Measurements from ENCODE around the gene TFPI2.

TFPI2 gene

DNA sequence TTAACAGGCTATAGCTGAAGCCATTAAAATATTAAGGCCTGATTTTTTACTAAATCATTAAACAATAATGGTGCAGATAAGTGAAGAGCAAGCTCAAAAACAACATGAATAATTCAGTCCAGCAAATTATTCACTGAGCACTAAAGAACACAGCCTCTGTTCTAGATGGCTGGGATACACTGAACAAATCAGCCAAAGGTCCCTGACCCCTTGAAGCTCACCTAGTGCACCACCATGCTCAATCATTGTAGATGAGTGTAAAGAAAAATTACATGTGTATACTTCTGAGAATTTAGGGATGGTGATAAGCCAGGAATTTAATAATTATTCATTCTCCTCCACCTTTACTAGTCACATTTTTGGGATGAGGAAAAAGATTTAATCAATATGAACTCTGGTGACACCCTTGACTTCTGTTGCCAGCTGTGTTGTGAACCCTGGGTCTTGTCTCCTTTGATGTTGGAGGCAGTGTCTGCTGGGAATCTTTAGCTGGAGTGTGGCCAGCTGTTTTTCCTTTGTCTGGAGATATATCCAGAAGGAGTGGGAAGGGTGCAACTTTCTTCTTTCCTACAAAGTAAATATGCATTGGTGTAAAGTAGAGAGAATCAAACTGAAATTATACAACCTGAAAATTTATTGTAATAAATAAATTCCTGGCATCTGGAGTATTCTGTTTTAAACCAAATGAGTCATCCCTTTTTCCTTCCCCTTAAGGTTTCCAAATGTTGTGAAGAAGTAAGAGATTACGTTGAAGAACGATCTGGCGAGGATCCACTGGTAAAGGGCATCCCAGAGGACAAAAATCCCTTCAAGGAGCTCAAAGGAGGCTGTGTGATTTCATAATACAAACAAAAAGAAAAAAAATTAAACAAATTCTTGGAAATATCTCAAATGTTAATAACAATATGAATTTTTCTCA is 19.8 kb upstream of the TFPI2 start:
- no peak for DNase-seq (ENCODE audit: low read depth)

DNA sequence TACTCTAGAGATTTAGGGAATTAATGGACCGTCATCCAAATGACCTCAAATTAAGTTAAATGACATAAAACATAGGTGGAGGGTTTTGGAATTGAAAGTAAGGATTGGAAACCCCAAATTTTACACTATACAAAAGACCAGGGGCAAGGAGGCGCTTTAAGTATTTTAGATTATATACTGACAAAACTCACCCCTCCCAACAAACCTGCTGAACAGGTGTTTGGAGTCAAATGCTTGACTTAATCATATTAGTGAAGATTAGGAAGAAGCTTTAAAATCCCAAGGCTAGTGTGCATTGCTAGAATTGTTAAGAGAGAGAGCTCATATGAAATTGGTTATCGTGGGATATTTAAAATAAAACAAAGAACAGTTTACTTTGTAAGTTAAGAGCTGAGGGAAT is 15.7 kb upstream of the TFPI2 start, which contains the start of gene GNGT1:
TSS of gene GNGT1 (plus strand) at position 301 of the 400 bp plus-strand sequence. CDS start 180 bp downstream, outside the sequence.
- no peak for DNase-seq (ENCODE audit: low read depth)

DNA sequence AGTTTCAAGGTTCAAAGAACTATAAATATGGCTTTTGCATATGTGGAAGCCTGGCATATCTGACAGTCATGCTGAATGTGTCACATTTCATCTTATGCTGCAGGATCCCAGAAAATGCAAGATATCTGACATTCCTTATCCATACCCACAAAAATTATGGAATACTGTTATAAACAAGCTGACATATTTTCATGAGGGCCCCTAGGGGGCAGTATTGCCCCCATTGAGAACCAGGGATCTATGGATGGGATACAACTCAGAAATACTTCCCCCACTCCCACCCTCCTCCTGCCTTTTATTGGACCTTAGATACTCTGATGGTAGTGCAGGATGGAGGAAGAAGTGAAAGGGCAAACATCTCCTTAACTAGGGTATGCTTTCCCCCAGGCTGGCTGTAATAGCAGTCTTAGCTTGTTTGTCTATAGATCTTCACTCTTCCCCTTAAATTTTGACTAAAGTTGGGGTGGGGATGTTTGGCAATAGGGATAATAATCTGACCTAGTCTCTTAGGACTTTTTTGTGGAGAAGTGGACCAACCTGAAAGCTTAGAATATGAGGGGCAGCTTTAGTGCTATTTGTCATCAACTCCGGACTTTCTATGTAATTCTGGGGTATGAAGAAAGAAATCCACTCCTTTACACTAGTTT is 12.3 kb upstream of the TFPI2 start:
- DNase-seq (ENCODE audit: low read depth) = no peak

DNA sequence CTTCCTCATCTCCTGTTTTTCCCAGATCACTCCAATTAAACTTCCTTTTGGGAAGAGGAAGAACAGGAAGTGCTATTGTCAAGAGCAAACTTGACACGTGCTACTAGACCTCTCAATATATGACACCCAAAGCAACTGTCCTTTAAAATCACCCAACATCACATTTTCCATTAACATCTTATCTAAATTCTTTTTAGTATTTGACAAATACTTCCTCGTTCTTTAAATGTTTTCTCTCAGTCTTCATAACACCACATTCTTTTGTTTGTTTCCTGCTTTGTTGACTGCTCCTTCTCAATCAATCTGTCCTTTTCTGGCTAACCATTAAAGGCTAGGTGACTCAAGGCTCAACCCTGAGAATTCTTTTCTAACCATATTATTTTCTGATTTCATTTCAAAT is 7.1 kb upstream of the TFPI2 start:
- no peak for DNase-seq (ENCODE audit: low read depth)

DNA sequence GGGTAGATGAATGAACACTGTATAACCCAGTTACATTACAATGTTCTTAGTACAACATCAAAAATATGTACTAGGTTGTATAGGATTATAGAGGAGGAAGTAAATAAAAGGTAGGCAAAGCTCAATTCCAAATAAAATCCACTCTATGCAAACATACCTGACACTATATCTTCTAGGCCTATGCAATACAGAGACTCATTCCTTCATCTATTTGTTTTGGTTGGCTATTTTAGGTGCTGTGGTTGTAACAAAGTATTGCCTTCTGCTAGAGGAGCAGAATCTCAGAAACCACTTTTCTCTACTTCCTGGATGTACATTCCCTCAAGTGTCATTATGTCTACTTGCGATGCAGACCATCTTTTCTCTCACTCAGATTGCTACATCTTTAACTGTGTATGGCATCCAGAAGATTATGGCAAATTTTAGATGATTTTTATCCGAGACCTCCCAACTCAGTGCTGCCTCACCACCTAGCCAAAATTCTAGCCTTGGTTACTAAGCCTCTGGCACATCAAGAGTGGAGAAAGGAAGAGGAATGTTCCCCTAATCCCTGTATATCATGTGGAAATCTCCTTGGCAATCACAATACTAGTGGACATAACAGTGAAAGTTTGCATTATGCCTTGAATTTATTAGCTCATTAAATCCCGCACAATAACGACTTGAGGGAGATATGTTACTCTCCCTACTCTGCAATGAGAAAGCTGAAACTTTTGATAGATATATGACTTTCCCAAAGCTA is 5.5 kb upstream of the TFPI2 start:
- no peak for DNase-seq (ENCODE audit: low read depth)

DNA sequence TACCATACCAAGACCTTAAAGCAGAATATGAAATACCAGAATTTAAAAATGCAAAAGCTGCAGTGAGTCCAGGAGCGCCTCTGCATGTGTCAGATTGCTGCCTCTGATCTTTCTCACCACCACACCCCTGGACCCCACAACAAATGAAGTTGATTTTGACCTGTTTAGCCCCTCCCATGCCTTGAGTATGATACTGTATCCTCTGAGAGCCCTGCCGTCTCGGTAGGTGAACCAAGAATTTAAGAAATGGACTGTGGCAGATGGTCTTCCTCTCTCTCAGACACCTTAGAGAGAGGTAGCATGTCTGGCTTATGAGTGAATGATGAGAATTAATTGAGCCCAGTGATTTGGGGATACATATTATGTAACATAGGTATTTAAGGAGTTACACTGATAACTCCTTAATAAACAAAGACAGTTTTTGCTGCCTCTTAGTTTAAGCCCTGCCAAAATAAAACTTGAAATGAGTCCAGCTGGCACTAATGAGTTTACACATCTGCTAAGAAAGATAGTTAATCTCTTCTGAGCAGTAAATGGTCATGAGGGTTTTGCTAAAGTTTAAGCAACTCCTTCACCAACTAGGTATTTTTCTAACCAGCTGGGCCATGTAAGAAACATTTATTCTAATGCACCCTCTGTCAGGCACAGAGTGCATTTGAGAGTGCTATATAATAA is 4.5 kb upstream of the TFPI2 start:
- no peak for DNase-seq (ENCODE audit: low read depth)

DNA sequence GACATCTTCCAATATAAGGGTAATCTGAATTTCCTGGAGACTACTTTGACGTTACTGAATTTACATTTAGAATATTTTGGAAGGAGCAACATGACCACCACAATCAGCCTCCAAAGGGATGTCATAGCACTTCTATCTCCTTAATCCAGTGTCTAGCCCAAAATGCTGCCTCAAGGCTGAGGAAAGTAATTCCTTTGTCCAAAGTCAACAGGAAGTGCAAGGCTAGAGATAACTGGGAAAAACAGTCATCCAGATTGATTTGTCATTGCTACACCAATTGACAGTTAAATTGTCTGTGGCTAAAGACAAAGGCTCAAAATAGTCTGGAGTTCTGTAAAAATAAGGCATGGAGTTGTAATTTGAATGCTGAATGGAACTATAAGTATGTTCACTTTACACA is 3.9 kb upstream of the TFPI2 start:
- DNase-seq (ENCODE audit: low read depth) = no peak

DNA sequence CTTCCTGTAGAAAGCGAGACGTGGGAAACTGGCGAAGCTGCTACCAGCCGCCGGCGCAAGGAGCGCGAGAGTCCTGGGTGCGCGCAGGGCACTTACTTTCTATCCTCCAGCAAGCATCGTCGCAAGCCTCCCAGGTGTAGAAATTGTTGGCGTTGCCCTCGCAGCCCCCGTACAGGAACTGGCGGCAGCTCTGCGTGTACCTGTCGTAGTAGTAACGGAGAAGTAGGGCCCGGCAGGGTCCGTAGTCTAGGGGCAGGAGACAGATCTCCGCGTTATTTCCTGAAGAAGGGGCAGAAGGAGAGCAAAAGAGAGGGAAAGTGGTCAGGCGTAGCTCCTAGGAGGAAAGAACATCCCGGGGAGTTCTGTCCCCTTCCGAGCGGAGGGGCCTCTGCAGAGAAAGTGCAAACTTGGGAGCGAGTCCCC is 501 bp downstream of the TFPI2 start:
- no peak for DNase-seq (ENCODE audit: low read depth)

DNA sequence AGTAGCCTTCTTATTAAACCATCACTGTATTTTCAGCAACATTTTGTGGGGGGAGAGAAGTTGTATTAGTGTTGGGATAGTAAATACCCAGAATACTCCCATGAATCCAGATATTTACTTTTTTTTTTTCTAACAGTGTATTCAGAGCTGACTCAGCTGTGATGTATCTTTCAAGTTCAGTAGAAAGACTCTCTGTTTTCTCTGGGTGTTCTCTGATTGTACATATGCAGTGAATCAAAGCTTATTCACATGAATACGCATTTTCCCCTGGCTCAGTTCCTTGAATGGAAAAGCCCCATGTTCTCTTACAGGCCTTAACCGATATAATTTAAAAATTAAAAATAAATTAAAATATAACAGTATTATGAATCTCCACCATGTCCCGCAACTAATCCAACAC is 1.3 kb downstream of the TFPI2 start:
- no peak for DNase-seq (ENCODE audit: low read depth)

DNA sequence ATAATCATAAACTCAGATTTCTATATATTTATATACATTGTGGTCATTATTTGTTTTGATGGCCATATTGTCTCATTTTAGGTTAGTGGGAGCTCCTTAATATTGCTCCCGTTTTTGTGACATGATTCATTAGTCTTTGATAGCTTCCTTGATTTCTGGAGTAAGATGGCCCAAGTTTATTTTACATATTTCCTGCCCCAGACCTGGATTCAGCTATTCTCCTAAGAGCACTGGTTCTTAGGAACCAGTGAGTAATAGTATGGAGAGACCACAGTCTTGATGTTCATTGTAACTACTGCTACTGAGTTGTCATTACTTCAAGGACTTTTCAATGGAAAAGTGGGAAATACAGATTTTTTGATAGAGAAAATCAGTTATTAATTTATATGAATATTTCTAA is 6.0 kb downstream of the TFPI2 start:
- no peak for DNase-seq (ENCODE audit: low read depth)

DNA sequence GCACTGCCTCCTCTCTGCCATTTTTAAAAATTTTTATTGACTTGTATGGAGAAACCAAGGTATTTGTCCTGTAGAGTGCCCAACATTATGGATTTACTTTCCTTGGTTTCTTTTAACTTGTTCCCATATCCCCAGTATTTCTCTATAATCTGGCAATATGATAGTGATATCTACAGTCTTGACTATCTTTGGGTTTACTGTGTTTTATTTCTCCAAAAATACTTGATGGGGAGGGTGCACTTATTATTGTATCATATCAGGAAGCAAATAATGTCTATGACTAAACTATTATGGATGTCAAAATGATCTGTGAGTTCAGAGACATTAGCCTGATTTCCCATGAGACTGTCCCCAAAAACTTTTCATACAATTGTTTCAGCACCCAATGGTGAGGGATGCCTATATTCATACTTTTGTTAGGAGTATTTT is 6.6 kb downstream of the TFPI2 start:
- DNase-seq (ENCODE audit: low read depth) = no peak

DNA sequence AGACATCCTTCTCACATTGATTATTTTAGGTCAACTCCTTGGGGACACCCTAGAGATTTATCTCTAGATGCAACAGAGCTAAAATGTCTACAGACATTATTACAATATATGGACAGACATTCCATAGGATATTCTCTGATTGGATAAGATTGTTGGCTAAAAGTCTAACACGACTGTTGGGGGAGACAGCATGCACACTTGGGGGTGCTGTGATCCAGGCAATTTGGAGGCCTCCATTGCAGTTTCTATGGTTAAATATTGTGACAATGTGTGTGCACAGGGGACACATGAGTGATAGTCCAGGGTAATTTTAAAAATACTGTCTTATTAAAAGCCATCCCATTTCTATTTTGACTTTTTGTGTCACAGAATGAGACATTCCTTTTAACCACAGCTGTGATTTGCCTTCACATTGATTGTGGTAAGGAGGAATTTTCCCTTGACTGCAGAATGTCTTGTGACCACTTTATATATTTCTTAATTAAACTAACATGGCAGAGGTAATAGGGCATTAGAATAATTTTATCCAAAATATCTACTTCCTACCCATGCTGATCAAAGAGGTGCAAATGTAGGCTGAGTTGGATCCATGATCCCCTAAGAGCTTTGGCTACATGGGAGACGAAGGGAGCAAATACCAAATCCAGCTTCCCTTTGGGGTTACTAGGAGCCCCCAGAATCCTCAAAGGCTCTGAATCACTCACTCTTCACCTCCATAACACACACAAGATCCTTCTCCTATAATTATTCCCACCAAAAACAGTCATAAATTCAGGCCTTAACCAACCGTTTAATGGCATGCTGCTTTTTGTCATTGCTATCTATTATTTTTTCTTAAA is 7.3 kb downstream of the TFPI2 start:
- no peak for DNase-seq (ENCODE audit: low read depth)

DNA sequence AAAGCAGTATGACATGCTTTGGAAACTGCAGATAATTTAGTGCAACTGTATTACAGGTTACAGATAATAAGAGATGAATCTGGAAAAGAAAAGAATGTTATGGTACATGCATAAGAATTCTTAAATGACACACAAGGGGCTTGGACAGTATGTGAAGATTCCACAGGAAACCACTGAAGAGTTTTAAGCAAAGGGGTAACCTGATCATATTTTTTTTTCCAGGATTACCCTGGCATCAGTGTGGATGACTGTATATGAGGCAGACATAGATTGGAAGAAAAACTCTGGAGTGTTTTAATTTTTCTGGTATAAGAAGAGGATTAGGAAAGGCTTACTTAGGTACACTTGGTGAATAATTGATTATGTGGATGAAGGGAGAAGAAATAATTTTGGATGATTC is 8.1 kb downstream of the TFPI2 start:
- no peak for DNase-seq (ENCODE audit: low read depth)

DNA sequence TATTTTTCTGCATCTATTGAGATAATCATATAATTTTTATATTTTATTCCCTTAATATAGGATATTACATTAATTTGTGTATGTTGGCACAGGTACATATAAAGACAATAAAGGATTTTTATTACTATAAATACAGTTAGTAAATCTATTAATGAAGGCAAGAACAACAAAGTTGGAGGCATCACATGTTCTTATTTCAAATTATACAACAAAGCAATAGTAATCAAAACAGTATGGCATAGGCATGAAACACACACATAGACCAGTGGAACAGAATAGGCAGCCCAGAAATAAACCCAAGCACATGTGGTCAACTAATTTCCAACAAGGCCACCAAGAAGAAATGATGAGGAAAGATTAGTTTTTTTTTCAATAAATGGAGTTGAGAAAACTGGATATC is 11.2 kb downstream of the TFPI2 start:
- DNase-seq (ENCODE audit: low read depth) = no peak

DNA sequence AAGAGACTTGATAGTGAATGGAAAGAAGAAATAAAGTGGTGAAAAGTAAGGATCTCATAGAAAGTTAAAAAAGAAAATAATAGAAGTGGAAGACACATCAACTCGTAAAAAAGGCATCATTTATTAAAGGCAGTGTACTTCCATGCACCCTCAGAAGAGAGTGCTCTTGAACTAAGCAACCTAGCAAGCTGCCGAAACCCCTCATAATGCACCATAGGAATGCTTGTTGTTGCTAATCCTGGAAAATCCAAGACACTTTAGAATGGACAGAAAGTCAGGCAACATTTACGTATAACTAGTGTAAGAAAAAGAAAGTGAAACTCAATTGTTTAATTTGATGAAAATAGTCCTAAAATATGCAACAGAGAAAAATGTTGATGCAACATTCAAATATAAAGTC is 12.8 kb downstream of the TFPI2 start:
- DNase-seq (ENCODE audit: low read depth) = no peak

DNA sequence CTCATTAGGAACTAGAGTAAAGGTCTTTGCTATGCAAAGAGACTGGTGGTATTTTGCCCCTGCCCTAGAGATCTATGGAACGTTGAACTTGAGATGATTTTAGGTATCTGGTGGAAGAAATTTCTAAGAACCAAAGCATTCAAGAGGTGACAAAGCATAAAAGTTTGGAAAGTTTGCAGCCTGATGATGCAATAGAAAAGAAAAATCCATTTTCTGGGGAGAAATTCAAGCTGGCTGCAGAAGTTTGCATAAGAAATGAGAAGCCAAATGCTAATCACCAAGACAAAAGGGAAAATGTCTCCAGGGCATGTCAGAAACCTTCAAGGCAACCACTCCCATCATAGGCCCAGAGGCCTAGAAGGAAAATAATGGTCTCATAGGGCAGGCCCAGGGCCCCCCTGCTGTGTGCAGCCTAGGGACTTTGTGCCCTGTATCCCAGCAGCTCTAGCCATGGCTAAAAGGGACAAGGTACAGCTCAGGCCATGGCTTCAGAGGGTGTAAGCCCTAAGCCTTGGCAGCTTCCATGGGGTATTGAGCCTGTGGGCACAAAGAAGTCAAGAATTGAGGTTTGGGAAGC is 16.5 kb downstream of the TFPI2 start:
- DNase-seq (ENCODE audit: low read depth) = no peak

DNA sequence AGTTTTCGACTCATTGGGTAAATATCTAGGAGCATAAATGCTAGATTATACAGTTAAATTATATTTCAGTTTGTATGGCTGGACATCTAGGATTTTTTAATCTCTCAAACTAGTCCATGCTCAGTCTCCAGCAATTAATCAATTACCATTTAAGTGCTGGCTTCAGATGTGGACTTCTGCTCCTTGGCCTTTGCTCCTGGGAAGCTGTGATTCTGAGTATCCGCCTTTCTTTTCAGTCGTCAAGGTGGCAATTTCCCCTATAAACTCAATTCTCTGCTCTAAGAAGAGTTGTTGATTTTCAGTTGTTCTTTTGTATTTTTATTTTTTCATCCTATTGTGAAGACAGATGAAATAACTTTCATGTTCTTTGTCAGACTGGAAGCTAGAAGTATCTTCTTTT is 23.7 kb downstream of the TFPI2 start:
- no peak for DNase-seq (ENCODE audit: low read depth)

DNA sequence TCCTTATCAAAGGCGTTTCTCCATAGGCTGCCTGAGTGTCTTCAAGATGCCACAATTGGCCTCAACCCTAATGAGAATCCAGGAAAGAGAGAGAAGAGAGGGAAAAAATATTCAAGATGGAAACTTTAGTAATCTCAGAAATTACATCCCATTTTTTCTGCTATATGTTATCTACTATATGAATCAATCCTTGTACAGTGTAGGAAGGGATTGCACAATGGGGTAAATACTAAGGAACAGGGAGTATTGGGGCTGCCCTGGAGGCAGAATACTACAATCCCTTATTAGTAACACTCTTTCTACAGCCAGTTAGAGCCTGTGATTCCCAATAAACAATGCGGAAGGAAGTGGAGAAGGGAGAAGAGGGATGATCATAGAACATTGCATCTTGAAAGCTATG is 27.9 kb downstream of the TFPI2 start:
- DNase-seq (ENCODE audit: low read depth) = no peak

DNA sequence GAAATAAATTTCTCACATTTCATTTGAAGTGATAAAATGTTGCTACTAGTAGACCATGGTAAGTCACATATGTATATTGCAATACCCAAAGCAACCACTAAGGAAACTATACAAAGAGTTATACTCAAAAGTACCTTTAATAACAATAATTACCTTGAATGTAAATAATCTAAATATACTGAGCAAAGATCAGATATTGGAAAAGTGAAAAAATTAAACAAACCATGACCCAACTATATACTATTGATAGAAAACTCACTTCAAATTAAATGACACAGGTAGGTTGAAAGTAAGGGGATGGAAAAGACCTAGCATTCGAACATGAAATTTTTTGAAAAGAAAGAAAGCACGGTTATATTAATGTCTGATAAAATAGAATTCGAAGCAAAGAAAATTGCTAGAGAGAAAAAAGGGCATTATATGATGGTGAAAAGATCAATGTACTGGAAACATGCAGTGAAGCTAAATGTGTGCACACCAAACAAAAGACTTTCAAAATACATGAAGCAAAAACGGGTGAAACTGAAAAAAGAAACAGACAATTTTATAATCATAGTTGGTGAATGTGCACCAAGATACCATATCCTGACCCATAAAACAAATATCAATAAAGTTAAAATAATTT is 29.1 kb downstream of the TFPI2 start:
- DNase-seq (ENCODE audit: low read depth) = no peak

DNA sequence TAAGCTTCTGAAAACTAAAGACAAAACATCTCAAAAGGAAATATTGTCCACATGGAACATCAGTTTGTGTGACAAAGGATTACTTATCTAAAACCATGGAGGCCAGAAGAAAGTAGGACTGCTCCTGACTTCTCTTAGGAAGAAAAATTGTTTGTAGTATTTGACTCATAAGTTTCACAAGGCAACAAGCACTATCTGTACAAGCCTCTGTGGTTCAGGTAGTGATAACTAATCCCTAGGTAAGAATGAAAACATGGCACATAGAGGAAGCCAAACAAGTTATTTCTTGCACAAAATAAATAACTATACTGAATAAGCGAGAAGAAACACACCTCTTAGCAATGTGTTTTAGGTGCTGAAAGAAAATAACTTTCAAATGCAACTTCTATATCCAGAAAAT is 30.3 kb downstream of the TFPI2 start:
- DNase-seq (ENCODE audit: low read depth) = no peak
